Thoracic aorta (tissue), 2 donors: ENCODE data around the gene RAB27B. TPM values are rescaled to one million over a fixed set of nuclear protein-coding genes. Genes with fewer than 3 reads are reported as not detected.

Experiments used
- ATAC-seq: fragments of 150-250 bp; one replicate; pipeline ENCODE4 v1.8.0; 2017; ENCODE audit warnings: low read depth; ENCODE audit not compliant: insufficient number of reproducible peaks, low FRiP score
- DNase-seq: peaks from one replicate; pipeline ENCODE4 v3.0.0-alpha.2; 2020; ENCODE audit warnings: low spot score
- H3K27ac ChIP-seq, 2 donors: fragments of 200-600 bp; sonication (generic); 1 replicate in 1 of 2; 2 replicates in 1 of 2; pipeline ENCODE4 v1.5.1; 2016; ENCODE audit warnings: mild to moderate bottlenecking in 2 of 2, moderate library complexity in 2 of 2
- H3K27me3 ChIP-seq: fragments of 200-600 bp; sonication (generic); replicated peaks from 2 replicates; pipeline ENCODE4 v1.6.0; 2016; ENCODE audit warnings: mild to moderate bottlenecking; ENCODE audit not compliant: insufficient read depth
- H3K36me3 ChIP-seq: fragments of 200-600 bp; sonication (generic); one replicate; pipeline ENCODE4 v1.5.1; 2016
- H3K4me1 ChIP-seq, 2 donors: fragments of 200-600 bp; sonication (generic); 1 replicate in 1 of 2; 2 replicates in 1 of 2; pipeline versions ENCODE4 v1.5.1 to v1.6.0; 2016; ENCODE audit warnings: low read depth in 2 of 2, mild to moderate bottlenecking in 1 of 2; ENCODE audit not compliant: control insufficient read depth in 1 of 2
- H3K4me3 ChIP-seq: fragments of 200-600 bp; sonication (generic); 2 replicates; pipeline ENCODE4 v1.5.1; 2016; ENCODE audit warnings: mild to moderate bottlenecking
- H3K9me3 ChIP-seq: fragments of 200-600 bp; sonication (generic); 2 replicates; pipeline ENCODE4 v1.5.1; 2016
- total RNA-seq, 2 donors: library from RNA; depleted of rRNA; stranded (reverse); fragments of >200 nt; gene quantifications; one replicate each; pipeline versions ENCODE4 v1.1.0 to v1.2.3, GENCODE V29; 2016
- TF ChIP-seq, protein P1 (sequence below): fragments of 200-600 bp; sonication (generic); IDR thresholded peaks from one replicate; pipeline ENCODE4 v1.5.1; 2019; ENCODE audit warnings: antibody characterized with exemption

Gene RAB27B
- total RNA-seq, 2 donors from 2014 or later = 0.42 to 0.95 TPM

DNA sequence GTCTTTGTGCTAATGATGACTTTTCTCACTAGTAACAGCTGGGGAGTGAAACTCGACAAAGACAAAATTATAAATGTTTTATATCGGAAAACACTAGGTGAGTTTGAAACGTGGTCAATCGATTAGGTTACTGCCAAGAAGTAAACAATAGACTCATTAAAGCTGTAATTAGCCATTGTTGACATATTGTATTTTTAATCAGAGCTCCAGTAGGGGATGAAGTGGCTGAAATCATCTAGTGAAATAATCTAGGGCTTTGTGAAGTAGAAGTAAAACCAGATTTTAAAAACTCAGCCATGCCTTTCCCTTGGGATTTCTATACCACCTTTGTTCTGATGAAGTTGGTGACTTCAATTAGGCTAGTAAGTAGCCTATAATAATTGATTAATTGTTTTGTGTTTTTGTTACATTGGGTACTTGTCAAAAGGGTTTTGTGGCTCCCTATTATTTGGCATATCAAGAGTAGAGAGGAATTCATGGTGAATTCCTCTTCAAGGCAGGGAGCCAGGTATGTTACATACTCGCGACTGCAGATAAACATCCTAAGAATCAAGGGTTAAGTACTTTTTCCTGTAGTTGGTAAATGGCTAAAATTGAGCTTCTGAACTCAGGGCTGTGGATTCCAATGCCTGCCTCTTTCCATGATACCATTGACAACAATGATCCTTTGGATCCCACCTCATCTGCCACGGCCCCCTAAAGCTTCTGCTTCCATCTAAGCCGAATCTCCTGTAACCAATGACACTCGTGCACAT is 31.6 kb downstream of the RAB27B start:
- H3K4me1 ChIP-seq = no peaks in the 10 kb centered on the region
- H3K36me3 ChIP-seq = no peaks in the 10 kb centered on the region
- ATAC-seq (no peak), DNase-seq (no peak)
- no peak overlapping the region for H3K27ac ChIP-seq
- TF ChIP-seq, protein P1, sequence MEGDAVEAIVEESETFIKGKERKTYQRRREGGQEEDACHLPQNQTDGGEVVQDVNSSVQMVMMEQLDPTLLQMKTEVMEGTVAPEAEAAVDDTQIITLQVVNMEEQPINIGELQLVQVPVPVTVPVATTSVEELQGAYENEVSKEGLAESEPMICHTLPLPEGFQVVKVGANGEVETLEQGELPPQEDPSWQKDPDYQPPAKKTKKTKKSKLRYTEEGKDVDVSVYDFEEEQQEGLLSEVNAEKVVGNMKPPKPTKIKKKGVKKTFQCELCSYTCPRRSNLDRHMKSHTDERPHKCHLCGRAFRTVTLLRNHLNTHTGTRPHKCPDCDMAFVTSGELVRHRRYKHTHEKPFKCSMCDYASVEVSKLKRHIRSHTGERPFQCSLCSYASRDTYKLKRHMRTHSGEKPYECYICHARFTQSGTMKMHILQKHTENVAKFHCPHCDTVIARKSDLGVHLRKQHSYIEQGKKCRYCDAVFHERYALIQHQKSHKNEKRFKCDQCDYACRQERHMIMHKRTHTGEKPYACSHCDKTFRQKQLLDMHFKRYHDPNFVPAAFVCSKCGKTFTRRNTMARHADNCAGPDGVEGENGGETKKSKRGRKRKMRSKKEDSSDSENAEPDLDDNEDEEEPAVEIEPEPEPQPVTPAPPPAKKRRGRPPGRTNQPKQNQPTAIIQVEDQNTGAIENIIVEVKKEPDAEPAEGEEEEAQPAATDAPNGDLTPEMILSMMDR = no peak
- no peaks in the 10 kb centered on the region for H3K27me3 ChIP-seq
- no peak overlapping the region for H3K4me3 ChIP-seq
- no peaks in the 10 kb centered on the region for H3K9me3 ChIP-seq

DNA sequence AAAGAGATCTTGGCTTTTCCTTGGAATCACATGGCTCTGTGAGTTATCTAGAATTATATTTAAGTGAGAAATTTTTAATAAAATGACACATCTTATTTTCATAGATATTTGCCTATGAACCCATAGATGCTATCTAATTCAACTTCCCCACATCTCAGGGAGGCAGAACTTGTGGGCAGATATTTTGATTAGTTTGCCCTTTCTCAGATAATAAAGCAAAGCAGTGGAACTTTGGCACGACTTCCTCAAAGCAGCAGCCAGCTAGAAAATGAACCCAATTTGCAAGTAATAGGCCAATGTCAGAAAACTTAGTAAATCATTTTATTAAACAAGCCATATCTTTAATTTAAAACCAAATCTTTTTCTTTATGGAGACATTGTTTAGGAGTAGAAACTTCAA is 32.7 kb downstream of the RAB27B start:
- H3K9me3 ChIP-seq = no peaks in the 10 kb centered on the region
- no peak for ATAC-seq
- TF ChIP-seq, protein P1 = no peak

DNA sequence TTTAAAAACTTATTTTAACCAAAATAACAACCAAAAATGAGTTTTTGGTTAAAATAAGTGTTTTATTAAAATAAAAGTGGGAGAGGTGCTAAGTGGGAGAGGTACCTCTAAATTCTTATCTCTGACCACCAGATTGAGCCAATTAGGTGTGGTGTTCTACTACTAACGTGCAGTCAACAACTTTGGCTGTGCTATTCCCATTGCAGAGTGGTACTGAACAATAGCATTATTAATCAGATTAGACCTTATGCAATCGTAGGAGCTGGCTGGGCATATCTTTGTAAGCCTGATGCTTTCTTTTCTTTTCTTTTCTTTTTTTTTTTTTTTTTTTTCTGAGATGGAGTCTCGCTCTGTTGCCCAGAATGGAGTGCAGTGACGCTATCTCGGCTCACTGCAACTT is 38.9 kb downstream of the RAB27B start:
- ATAC-seq = no peak
- no peak overlapping the region for H3K4me3 ChIP-seq
- no peaks in the 10 kb centered on the region for H3K9me3 ChIP-seq
- H3K27me3 ChIP-seq = no peaks in the 10 kb centered on the region
- H3K36me3 ChIP-seq = no peaks in the 10 kb centered on the region
- TF ChIP-seq, protein P1 = no peak
- no peaks in the 10 kb centered on the region for H3K4me1 ChIP-seq
- DNase-seq = no peak
- H3K27ac ChIP-seq = no peak overlapping the region

More for the DNA sequence above, 32.7 kb downstream of the RAB27B start:
- Histone ChIP-seq H3K27ac (no peak overlapping the region), H3K27me3 (no peaks in the 10 kb centered on the region), H3K4me3 (no peak overlapping the region), H3K36me3 (no peaks in the 10 kb centered on the region), H3K4me1 (no peaks in the 10 kb centered on the region)
- DNase-seq = no peak

DNA sequence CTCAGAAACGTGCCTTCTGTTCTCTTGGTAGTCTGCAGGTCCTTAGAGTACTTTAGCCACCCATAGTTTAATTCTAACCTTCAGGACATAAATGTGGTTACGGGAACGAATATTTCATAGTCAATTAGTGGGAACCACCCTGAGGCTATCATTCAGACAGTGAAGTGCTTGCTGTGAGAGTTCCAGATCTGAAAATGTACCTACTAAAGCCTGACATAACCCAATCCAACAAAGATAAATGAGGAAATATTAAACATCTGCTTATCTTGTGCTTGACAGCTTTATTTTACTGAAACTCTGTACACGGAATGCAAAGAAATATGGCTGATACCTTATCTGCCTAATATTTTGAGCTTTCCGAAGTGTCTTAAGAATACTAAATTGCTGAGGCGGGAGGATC is 43.0 kb downstream of the RAB27B start:
- Histone ChIP-seq H3K27me3 (no peaks in the 10 kb centered on the region), H3K9me3 (no peaks in the 10 kb centered on the region), H3K4me1 (no peaks in the 10 kb centered on the region), H3K36me3 (no peaks in the 10 kb centered on the region), H3K27ac (no peak overlapping the region), H3K4me3 (no peak overlapping the region)
- DNase-seq (no peak), ATAC-seq (no peak)
- TF ChIP-seq, protein P1 = no peak

DNA sequence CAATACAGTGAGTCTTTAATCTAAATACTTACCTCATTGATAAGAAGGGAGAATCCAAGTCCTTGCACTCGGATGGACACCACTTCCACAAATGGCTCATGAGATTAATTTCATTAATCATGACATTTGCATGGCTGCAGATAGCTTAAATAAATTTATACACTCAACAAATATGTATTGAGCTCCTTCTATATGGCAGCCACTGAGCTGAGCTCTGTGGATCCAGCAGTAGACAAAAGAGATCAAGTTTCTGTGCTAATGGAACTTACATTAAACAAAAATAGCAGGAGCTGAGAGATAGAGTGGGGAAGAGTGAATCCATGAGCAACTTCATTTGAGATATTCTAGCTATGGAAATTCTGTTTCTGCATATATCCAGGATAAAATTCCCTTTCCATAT is 44.4 kb downstream of the RAB27B start:
- Histone ChIP-seq H3K9me3 (no peaks in the 10 kb centered on the region), H3K27ac (no peak overlapping the region), H3K4me1 (no peaks in the 10 kb centered on the region), H3K36me3 (no peaks in the 10 kb centered on the region), H3K27me3 (no peaks in the 10 kb centered on the region), H3K4me3 (no peak overlapping the region)
- DNase-seq (no peak), ATAC-seq (no peak)
- TF ChIP-seq, protein P1 = no peak
